Choroid plexus epithelial cell (primary cell): Measurements from ENCODE around the gene NUBPL.
"Not testable (repeated sequence)": the region's sequence is repeated elsewhere in the genome, so short reads cannot be mapped to it uniquely, and the experiment has no call there.

Experiments used
- DNase-seq: peaks from one replicate; pipeline ENCODE4 v3.0.0-alpha.2; 2010; ENCODE audit warnings: low read depth
- H3K4me3 ChIP-seq: 2 replicates; pipeline ENCODE4 v1.5.1; 2011; ENCODE audit warnings: low read depth, mild to moderate bottlenecking, control low read depth, low read length, moderate library complexity
- TF ChIP-seq, protein P1 (sequence below): conservative IDR thresholded peaks from 2 replicates; pipeline ENCODE4 v1.5.1; 2011; ENCODE audit warnings: low read depth, mild to moderate bottlenecking, control low read depth, inconsistent platforms, low read length, moderate library complexity

Gene NUBPL

DNA sequence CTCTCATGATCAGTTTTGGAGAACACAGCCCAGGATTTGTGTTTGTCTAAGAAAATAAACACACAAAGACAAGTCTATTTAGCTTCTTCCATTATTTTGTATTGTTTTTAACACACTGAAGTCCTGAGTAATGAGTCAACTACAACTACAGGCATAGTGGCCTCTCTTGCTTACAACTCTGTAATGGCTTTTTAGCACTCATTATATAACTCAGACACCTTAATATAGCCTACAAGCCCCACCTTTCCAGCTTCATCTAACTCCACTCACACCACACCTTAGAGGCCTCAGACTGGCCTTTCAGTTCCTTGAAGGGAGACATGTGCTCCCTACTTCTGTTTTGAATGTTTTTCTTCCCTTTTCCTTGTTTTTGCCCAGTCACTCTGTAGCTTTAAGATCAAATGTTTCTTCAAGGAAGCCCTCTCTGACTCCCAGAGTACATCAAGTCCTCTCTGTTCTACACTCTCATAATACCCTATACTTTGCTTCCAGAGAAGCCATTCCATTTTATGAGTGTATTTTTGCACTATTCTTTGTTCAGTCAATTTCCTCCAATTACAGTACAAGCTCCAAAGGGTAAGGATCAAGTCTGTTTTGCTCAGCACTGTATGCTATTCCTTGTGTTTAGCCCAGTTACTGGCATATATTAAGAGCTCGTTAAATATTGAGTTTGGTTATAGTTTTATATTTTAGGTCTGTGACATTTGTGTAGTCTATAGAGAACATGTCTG lies 282.3 kb downstream of the NUBPL start:
- H3K4me3 ChIP-seq = no peak overlapping the region
- TF ChIP-seq, protein P1, sequence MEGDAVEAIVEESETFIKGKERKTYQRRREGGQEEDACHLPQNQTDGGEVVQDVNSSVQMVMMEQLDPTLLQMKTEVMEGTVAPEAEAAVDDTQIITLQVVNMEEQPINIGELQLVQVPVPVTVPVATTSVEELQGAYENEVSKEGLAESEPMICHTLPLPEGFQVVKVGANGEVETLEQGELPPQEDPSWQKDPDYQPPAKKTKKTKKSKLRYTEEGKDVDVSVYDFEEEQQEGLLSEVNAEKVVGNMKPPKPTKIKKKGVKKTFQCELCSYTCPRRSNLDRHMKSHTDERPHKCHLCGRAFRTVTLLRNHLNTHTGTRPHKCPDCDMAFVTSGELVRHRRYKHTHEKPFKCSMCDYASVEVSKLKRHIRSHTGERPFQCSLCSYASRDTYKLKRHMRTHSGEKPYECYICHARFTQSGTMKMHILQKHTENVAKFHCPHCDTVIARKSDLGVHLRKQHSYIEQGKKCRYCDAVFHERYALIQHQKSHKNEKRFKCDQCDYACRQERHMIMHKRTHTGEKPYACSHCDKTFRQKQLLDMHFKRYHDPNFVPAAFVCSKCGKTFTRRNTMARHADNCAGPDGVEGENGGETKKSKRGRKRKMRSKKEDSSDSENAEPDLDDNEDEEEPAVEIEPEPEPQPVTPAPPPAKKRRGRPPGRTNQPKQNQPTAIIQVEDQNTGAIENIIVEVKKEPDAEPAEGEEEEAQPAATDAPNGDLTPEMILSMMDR = no peak
- peak; percentile 49 for DNase-seq

DNA sequence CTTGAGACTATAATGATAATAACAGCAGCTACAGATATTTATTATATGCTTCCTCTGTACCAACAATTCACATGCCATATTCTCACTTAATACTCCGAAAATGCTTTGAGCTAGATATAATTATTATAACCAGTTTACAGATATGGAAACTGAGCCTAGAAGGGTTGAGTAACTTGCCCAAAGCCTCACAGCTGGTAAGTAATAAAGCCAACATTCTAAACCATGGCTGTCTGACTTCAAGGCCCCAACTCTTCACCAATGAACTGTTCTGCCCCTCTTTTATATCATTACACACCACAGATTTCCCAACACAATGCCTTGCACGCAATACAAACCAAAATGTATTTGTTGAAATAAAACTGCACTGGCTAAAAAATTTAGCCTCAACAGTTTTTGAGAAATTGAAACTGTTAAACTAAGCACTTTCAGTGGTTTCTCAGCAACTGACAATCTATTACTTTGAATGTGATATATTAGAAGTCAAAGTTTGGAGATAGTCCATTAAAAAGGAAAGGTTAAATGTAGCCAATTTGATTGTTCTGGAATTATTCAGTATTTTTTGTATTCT lies 293.4 kb downstream of the NUBPL start:
- no peak overlapping the region for H3K4me3 ChIP-seq
- no peak for DNase-seq
- TF ChIP-seq, protein P1 = no peak

DNA sequence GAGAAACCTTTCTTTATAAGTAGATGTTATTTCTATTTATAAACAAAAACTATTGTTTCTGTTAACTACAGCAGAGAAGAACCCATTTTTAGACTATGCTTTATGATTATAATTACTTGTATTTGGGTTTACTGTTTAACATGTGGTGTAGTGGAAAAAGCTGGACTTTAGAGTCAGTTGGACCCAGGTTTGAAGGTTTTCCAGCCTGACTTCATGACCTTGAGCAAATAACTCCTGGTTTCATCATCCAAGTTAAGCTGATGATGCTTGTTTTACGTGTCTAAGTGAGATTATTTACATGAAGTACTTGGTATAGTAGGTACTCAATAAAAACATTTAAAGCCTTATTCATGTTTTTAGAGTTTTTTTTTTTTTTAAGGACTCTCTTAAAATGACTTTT lies 294.1 kb downstream of the NUBPL start:
- no peak overlapping the region for H3K4me3 ChIP-seq
- TF ChIP-seq, protein P1 = no peak
- peak; percentile 18 for DNase-seq

DNA sequence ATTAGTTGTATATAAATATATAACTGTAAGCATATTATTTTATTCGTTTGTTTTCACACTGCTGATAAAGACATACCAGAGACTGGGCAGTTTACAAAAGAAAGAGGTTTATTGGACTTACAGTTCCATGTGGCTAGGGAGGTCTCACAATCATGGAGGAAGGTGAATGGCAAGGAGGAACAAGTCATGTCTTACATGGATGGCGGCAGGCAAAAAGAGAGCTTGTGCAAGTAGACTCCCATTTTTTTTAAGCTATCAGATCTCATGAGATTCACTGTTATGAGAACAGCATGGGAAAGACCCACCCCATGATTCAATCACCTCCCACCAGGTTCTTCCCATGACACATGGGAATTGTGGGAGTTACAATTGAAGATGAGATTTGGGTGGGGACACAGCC lies 294.8 kb downstream of the NUBPL start:
- H3K4me3 ChIP-seq, DNase-seq: not testable (repeated sequence)

DNA sequence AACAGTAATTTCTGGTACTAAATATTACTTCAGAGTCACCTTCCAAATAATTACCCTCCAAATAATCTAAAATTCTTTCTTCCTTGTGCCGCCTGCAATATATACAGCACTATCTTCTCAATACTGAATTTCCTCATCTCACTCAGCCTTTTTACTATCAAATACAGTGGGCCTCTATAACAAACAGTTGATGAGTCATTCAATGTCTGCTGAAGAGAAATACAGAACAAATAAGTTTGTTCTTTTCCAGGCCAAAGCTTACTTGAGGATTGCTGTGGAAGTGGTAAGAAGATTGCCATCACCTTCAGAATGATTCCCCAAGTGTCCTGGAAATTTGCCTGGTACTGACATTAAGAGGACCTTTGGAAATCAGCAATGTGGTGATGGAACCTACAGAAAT lies 297.7 kb downstream of the NUBPL start:
- peak; percentile 60 for DNase-seq
- TF ChIP-seq, protein P1 = no peak

DNA sequence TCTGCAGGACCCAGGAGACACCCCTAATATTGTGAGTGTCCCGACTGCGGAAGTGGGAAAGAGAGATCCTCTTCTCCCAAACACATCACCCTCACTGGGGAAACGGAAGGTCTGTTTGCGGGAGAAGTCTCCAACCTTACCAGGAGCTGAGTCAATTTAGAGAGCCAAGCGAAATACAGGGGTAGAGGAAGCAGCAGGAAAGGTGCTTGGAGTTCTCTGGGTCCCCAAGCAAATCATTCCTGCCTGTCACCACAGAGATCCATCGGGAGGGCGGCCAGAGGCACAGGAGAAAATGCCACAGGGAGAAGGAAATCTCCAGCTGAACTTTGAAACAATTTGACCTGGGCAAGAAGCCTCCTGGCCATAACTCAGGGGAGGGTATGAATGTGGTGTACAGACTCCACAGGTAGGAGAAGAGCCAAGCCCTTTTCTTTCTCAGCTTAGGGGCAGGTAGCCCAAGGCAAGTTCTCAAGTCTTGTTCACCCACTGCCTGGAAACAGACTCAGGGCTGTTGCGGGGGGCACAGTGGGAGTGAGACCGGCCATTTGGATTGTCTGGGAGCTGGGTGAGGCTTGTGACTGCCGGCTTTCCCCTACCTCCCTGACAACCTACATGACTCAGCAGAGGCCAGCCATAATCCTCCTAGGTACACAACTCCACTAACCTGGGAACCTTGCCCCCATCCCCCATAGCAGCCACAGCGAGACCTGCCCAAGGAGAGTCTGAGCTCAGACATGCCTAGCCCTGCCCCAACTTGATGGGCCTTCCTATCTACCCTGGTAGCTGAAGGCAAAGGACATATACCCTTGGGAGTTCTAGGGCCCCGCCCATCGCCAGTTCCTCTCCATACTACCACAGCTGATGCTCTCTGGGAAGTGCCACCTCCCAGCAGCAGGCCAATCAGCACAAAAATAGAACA lies 304.0 kb downstream of the NUBPL start:
- TF ChIP-seq, protein P1 = no peak
- H3K4me3 ChIP-seq = no peak overlapping the region
- DNase-seq = no peak

More for the DNA sequence above, 297.7 kb downstream of the NUBPL start:
- H3K4me3 ChIP-seq = no peak overlapping the region

DNA sequence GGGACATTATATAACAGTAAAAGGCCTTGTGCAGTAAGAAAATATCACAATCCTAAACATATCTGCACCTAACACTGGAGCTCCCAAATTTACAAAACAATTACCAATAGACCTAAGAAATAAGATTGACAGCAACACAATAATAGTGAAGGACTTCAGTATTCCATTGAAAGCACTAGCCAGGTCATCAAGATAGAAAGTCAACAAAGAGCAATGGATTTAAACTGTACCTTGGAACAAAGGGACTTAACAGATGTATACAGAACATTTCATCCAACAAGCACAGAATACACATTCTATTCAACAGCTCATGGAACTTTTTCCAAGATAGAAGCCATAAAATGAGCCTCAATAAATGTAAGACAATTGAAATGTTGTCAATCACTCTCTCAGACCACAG lies 306.4 kb downstream of the NUBPL start:
- TF ChIP-seq, protein P1 = no peak

DNA sequence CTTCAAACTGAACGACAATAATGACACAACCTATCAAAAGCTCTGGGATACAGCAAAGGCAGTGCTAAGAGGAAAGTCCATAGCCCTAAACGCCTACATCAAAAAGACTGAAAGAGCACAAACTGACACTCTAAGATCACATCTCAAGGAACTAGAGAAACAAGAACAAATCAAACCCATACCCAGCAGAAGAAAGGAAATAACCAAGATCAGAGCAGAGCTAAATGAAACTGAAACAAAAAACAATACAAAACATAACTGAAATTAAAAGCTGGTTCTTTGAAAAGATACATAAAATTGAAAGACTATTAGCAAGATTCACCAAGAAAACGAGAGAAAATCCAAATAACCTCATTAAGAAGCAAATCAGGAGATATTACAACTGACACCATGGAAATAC lies 306.9 kb downstream of the NUBPL start:
- H3K4me3 ChIP-seq, DNase-seq: not testable (repeated sequence)

More for the DNA sequence above, 306.4 kb downstream of the NUBPL start:
- no peak overlapping the region for H3K4me3 ChIP-seq
- DNase-seq = no peak
